NCI-H510A (cell line): ENCODE results near the gene PLEKHM1.
"Not testable (repeated sequence)": the region's sequence is repeated elsewhere in the genome, so short reads cannot be mapped to it uniquely, and the experiment has no call there.

Experiments used
- DNase-seq: peaks from one replicate; lab custom pipeline; 2025; lab: John Stamatoyannopoulos, UW

PLEKHM1 gene

DNA sequence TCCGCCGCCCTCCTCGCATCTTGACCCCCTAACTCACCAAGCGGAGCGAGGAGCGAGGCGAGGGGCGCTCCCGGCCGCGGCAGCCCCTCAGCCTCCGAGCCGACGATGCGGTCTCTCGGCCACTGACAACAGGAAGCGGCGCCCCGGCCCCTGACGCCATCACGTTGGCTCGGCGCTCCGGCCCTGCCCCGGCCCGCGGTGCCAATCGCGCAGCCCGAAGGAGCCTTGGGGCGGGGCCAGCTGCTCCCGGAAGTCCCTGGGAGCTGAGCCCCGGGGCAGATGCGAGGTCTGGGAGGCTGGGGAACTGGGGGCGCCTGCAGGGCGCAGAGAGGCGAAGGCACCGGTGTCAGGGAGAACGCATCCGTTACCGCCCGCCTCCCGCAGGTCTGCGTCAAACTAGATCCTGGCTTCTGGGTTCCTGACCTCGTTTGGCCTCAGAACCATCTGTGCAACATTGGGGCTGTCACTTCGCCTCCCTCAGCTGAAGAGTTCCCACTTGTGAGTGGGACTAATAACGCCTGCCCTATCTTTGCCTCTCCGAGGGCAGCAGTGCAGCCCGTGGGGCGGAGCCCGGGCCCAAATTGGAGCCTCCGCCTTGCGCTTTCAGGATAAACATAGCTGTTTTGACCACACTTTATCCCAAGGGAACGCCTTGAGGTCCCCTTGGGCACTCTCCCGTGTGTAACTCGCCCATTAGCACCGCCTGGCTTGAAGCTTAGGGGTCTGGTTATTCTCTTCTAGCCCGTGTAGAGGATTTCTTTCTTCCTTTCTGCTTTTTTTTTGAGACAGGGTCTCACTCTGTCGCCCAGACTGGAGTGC is at the start of gene PLEKHM1:
TSS of gene PLEKHM1 (minus strand) at position 107 of the 819 bp plus-strand sequence. CDS start 8,237 bp downstream, outside the sequence.
- peak; percentile 37 for DNase-seq

DNA sequence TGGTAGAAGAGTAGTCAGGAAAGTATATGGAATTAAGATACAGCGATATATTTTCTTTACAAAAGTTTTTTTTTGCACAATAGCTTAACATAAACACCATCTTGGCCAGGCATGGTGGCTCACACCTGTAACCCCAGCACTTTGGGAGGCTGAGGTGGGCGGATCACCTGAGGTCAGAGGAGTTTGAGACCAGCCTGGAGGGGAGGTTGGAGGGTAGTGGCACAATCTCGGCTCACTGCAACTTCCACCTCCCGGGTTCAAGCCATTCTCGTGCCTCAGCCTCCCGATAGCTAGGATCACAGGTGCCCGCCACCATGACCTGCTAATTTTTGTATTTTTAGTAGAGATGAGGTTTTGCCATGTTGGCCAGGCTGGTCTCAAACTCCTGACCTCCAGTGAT is 47.6 kb upstream of the PLEKHM1 start:
- not testable (repeated sequence) for DNase-seq

GRCh38 chr17:45506072-45506471 is 15.6 kb upstream of the PLEKHM1 start:
- not testable (repeated sequence) for DNase-seq

- not testable (repeated sequence) for DNase-seq
These were observed 14.7 kb upstream of the PLEKHM1 start for GRCh38 chr17:45505183-45505582.

DNA sequence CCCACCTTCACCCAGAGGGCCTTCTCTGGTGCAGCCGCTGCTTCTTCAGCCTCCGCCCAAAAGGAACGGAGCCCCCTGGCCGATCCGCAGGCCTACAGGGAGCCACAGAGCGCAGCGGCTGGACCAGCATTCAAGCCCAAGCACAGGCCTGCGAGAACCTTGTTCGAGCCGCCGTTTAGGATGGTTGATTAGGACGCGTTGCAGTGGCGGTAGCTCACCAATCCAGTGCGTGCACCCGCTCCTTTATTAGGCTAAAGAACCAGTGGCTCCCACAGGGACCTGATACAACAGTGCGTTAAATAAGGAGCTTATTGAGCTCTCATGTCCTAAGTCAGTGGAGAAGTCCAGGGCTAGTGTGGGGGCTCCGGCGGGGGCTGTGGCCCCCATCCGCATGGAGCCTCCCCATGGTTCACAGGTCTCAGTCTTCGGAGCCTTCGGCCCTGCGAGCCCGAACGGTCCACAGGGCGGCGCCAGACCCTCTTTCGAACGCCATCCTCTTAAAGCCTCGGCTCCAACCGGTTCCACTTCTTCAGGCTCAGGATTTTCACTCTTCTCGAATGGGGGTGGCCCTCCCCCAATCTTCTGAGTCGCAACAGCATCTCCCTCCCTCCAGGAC is 10.7 kb upstream of the PLEKHM1 start:
- not testable (repeated sequence) for DNase-seq

DNA sequence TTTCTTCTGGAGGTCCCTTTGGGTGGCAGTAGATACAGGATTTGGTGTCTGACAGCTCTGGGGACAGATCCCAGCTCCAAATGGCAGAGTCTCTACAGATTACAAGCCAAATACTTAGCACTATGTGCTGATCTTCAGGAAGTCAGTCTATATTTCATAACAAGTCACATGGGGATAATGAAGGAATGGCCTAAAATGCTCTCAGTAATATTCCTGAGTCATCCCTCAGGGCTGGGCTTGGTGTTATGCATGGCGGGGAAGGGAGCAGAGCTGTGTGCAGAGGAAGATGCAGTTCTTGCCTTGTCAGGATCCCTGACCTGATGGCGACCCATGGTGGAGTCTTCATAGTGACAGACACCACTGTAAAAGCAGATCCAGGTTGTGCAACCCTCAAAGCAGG is 10.0 kb upstream of the PLEKHM1 start:
- DNase-seq, result not testable (repeated sequence)

DNA sequence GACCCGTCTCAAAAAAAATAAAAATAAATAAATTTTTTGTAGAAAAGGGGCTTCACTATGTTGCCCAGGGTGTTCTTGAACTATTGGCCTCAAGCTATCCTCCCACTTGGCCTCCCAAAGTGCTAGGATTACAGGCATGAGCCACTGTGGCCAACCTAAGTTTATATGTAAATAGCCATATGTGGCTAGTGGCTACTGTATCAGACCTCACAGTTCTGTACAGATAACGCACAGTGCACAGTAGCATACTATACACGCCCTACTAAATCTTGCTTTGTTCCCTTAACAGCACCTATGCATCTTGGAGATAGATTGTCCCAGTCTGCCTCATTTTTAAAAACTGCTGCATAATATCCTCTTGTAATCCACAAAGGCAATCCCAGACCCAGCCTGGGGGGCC is 8.7 kb upstream of the PLEKHM1 start:
- not testable (repeated sequence) for DNase-seq

DNA sequence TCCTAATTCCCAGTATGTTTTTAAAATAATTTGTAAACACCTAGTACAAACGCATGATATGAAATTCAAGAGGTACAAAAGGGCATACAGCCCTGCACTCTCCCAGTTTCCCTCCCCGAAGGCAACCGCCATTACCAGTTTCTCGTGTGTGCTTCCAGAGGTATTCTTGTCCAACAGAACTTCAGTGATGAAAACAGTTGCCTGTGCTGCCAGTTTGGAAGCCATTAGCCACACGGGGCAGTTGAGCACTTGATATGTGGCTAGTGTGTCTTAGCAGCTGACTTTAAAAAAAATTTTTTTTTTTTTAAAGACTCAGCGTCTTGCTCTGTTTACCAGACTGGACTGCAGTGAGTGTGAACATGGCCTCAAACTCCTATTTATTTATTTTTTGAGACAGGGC is 7.9 kb upstream of the PLEKHM1 start:
- DNase-seq, result not testable (repeated sequence)

DNA sequence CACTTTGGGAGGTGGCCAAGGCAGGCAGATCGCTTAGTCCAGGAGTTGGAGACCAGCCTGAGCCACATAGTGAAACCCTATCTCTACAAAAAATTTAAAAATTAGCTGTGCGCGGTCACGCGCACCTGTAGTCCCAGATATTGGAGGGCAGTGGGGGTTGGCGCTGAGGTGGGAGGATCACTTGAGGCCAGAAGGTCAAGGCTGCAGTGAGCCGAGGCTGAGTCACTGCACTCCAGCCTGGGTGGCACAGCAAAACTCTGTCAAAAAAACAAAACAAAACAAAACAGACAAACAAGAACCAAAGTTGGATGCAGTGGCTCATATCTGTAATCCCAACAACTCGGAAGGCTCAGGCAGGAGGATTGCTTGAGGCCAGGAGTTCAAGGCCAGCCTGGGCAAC is 6.9 kb upstream of the PLEKHM1 start:
- DNase-seq, result not testable (repeated sequence)

GRCh38 chr17:45496507-45496906 is 6.0 kb upstream of the PLEKHM1 start:
- not testable (repeated sequence) for DNase-seq

DNA sequence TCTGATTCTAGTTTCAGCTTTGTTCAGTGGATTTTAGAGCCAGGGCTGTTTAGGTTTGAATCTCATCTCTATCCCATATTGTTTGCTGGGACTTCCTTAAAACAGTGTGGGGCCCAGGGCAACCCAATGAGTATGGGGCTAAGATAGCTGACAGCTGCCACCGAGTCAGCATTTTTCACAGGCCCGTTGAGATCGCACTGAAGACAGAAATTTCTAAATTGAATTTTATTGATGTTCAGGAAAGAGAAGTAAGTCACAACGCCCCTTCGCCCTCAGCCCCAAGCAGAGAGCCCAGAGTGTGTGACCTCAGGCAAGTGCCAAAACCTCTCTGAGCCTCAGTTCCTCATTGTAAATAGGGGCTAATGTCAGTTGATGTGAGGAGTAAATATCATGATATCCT is 4.0 kb upstream of the PLEKHM1 start:
- DNase-seq, result not testable (repeated sequence)

DNA sequence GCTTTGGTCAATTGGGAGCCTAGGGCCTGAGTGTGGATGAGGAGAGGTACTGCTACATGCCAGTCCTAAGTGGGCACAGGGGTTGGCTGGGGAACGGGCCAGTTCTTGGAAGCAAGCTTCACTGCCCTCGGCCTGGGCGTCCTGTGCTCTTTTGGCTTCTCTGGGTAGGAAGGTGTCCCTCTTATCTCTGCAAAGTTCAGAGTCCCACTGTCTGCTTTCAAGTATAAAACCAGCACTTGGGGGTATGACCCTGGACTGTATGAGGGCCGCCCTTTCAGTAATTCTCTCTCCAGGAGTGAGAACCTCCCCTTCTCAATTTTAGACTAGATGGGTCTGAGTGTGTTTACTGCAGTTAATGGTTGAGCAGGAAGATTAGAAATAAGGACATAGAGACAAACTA is 1.6 kb upstream of the PLEKHM1 start:
- DNase-seq, result not testable (repeated sequence)

- not testable (repeated sequence) for DNase-seq
These were observed 323 bp downstream of the PLEKHM1 start for GRCh38 chr17:45490198-45490597.

DNA sequence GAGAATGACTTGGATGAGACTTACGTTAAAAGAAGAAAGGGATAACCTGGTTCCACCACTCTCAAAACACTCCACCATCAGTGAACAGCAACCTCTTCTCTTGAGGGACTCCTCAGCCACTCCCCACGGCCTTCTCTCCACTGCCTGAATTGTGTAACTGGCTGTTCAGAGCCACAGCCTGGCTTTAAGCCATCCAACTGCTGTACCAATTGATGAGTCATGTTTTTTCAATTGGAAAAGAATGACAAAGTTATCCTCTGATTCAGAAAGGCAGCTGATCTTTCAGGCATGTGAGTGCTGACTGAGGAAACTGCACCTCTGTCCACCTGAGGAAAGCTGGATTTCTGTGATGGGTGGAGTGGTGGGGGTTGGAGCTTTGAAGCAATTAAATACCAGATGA is 2.8 kb downstream of the PLEKHM1 start:
- not testable (repeated sequence) for DNase-seq

DNA sequence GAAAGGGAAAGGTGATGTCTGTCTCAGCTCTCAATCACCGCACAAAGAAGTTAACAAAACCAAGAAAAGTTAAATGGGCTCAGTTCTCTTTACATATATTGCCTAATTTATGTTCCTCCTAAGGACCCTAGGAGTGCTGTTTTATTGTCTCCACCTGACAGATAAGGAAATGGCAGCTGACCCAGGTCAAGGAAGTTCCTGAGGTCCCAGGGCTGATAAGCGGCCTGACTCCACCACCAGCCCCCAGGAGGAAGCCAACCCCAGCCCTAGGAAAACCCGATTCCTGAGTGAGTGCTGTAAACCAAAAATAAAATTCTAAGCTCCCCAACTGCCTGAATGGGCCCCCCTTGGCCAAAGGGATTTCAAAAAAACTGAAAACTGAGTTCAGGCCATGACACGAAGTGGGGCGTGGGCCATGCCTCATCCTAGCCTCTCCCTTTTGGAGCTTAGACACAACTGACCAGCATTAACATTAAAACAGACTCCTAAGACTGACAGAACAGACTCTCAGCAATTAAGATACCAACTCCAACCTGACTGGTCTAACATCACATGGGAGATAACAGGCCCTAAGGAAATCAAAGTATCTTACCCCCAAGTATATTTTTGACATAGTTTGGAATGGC is 6.8 kb downstream of the PLEKHM1 start:
- not testable (repeated sequence) for DNase-seq

DNA sequence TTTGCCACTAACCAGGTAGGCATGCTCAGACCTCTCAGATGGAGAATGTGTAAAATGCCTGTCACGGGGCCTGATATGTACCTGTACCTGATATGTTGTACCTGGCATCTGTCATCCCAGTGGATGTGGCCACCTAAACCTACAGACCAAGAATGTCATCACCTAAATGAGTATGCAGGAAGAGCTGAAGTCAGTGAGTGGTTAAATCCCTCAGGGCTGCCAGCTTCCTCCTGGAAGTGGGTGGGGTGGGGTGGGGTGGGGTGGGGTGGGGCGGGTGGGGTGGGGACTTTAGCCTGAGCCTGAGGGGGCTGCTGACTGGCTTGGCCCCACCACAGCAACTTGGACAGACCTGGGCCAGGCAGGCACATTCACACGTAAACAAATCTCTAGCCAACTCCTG is 7.3 kb downstream of the PLEKHM1 start:
- DNase-seq, result not testable (repeated sequence)

- not testable (repeated sequence) for DNase-seq
These were observed 8.2 kb downstream of the PLEKHM1 start for GRCh38 chr17:45482317-45482716.

GRCh38 chr17:45475436-45475835 is 15.1 kb downstream of the PLEKHM1 start:
- DNase-seq, result not testable (repeated sequence)

DNA sequence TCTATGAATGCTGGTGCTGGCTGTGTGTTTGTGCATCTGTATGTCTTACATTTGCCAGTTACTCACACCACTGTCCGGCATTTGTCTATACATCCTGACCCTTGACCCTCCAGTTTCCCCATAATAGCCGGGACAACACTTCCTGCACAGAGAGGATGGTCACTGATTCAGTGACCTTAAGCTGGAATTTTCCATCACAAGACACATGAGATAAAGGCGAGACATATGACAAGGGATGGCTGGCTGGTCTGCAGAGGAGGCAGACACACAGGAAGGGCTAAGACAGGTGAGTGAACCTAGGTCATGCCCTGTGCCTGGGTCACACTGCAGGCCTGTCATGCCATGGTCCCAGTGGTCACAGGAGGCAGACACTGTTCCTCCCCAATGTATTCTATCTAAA is 18.3 kb downstream of the PLEKHM1 start:
- DNase-seq, result not testable (repeated sequence)

- DNase-seq, result not testable (repeated sequence)
These were observed 21.3 kb downstream of the PLEKHM1 start for GRCh38 chr17:45469204-45469563.

- not testable (repeated sequence) for DNase-seq
These were observed 22.0 kb downstream of the PLEKHM1 start for GRCh38 chr17:45468293-45469203.
